NOMO-1 treated with dmso at 0.1 percent for 144 hours (cell line): ENCODE data around the gene AFF4.
A peak's percentile ranks its signal among the peaks of the same experiment; 100 is the strongest.

Experiments
- DNase-seq: peaks from one replicate; lab custom pipeline; 2025; ENCODE audit not compliant: unreplicated experiment; lab: John Stamatoyannopoulos, UW

The AFF4 gene

GRCh38 chr5:132887283-132887682, 76.2 kb downstream of the AFF4 start:
- no peak for DNase-seq

- no peak for DNase-seq
Measured at GRCh38 chr5:132886064-132886823, 77.2 kb downstream of the AFF4 start.

- DNase-seq = no peak
Measured at GRCh38 chr5:132884548-132884947, 78.9 kb downstream of the AFF4 start.

- peak; percentile 54 for DNase-seq
Measured at GRCh38 chr5:132883261-132883834, 80.1 kb downstream of the AFF4 start.

- DNase-seq = no peak
Measured at GRCh38 chr5:132877938-132878337, 85.5 kb downstream of the AFF4 start.

- no peak for DNase-seq
Measured at GRCh38 chr5:132877466-132877865, 86.0 kb downstream of the AFF4 start.

GRCh38 chr5:132876020-132876759, 87.2 kb downstream of the AFF4 start:
- DNase-seq = no peak

- no peak for DNase-seq
Measured at GRCh38 chr5:132873930-132874271, 89.5 kb downstream of the AFF4 start.

GRCh38 chr5:132873119-132873929, 90.1 kb downstream of the AFF4 start, which contains the start of gene LEAP2:
TSS of gene LEAP2 (plus strand) at chr5:132873668. CDS start at chr5:132873695, 27 bp downstream.
- DNase-seq = no peak

GRCh38 chr5:132872788-132873118, 90.7 kb downstream of the AFF4 start:
- no peak for DNase-seq

- DNase-seq = no peak
Measured at GRCh38 chr5:132871459-132872284, 91.8 kb downstream of the AFF4 start.

GRCh38 chr5:132870801-132871200, 92.6 kb downstream of the AFF4 start:
- DNase-seq = no peak

GRCh38 chr5:132868754-132869153, 94.7 kb downstream of the AFF4 start:
- DNase-seq = no peak

- no peak for DNase-seq
Measured at GRCh38 chr5:132867046-132867451, 96.4 kb downstream of the AFF4 start.

GRCh38 chr5:132866342-132867045, 96.9 kb downstream of the AFF4 start, which contains the start of the genes GDF9 and UQCRQ:
TSS of gene GDF9 (minus strand) at chr5:132866469. CDS start at chr5:132864533, 1,936 bp downstream.
TSS of gene UQCRQ (plus strand) at chr5:132866642. CDS start at chr5:132866882, 240 bp downstream.
- peak; percentile 99 for DNase-seq

- peak; percentile 64 for DNase-seq
Measured at GRCh38 chr5:132865668-132866341, 97.6 kb downstream of the AFF4 start.

GRCh38 chr5:132860742-132861141, 102.7 kb downstream of the AFF4 start:
- no peak for DNase-seq

- no peak for DNase-seq
Measured at GRCh38 chr5:132859889-132860437, 103.5 kb downstream of the AFF4 start.

GRCh38 chr5:132856011-132856410, 107.4 kb downstream of the AFF4 start:
- DNase-seq = no peak
